NCI-H1436 treated with DMSO at 0.1 percent for 48 hours (cell line): ENCODE results near the gene RPL32.
"Not testable (repeated sequence)": the region's sequence is repeated elsewhere in the genome, so short reads cannot be mapped to it uniquely, and the experiment has no call there.

Experiments
- DNase-seq: peaks from one replicate; lab custom pipeline; 2025; lab: John Stamatoyannopoulos, UW

Gene RPL32

GRCh38 chr3:12841149-12841969, at the start of gene RPL32:
Gene RPL32 (minus strand): TSS chr3:12841565. CDS start chr3:12840237, 1,328 bp downstream.
- DNase-seq, result peak; percentile 30

GRCh38 chr3:12890610-12891390, 49.4 kb upstream of the RPL32 start:
- no peak for DNase-seq

- DNase-seq, result no peak
Measured at GRCh38 chr3:12886736-12887135, 45.4 kb upstream of the RPL32 start.

GRCh38 chr3:12886106-12886679, 44.8 kb upstream of the RPL32 start:
- DNase-seq, result no peak

- DNase-seq, result no peak
Measured at GRCh38 chr3:12885583-12885930, 44.2 kb upstream of the RPL32 start.

- DNase-seq, result no peak
Measured at GRCh38 chr3:12884790-12885582, 43.6 kb upstream of the RPL32 start.

- no peak for DNase-seq
Measured at GRCh38 chr3:12884186-12884680, 42.9 kb upstream of the RPL32 start.

- no peak for DNase-seq
Measured at GRCh38 chr3:12882336-12883310, 41.3 kb upstream of the RPL32 start.

- DNase-seq, result not testable (repeated sequence)
Measured at GRCh38 chr3:12881858-12882257, 40.5 kb upstream of the RPL32 start.

GRCh38 chr3:12879191-12879815, 37.9 kb upstream of the RPL32 start:
- no peak for DNase-seq

GRCh38 chr3:12878758-12879157, 37.4 kb upstream of the RPL32 start:
- not testable (repeated sequence) for DNase-seq

- DNase-seq, result no peak
Measured at GRCh38 chr3:12878141-12878574, 36.8 kb upstream of the RPL32 start.

- no peak for DNase-seq
Measured at GRCh38 chr3:12877040-12877439, 35.7 kb upstream of the RPL32 start.

- DNase-seq, result no peak
Measured at GRCh38 chr3:12875857-12876836, 34.8 kb upstream of the RPL32 start.

- DNase-seq, result no peak
Measured at GRCh38 chr3:12871404-12871983, 30.1 kb upstream of the RPL32 start.

GRCh38 chr3:12870942-12871341, 29.6 kb upstream of the RPL32 start:
- no peak for DNase-seq

- no peak for DNase-seq
Measured at GRCh38 chr3:12869035-12869621, 27.8 kb upstream of the RPL32 start.
